Neural cell (in vitro differentiated cells): ENCODE measurements around the gene GALNT15. TPM values are rescaled to one million over a fixed set of nuclear protein-coding genes. Genes with fewer than 3 reads are reported as not detected.

Experiments used
- H2AFZ ChIP-seq: fragments of 200-600, 300-800 bp; sonication (generic), shearing (Covaris generic); 2 replicates; pipeline ENCODE4 v1.6.0; 2014; ENCODE audit warnings: low read depth, mild to moderate bottlenecking, antibody characterized with exemption, low read length, moderate library complexity
- H3F3A ChIP-seq: fragments of 200-600 bp; shearing (Covaris generic); 2 replicates; pipeline ENCODE4 v1.6.1; 2016; ENCODE audit warnings: mild to moderate bottlenecking, moderate library complexity, mixed read lengths, antibody characterized with exemption, low read length; ENCODE audit not compliant: insufficient read depth, poor library complexity, severe bottlenecking
- H3K27ac ChIP-seq: fragments of 200-600, 300-800 bp; sonication (generic), shearing (Covaris generic); 2 replicates; pipeline ENCODE4 v1.5.1; 2014; ENCODE audit warnings: mild to moderate bottlenecking, low read length, moderate library complexity
- H3K27me3 ChIP-seq: fragments of 300-800, 200-600 bp; sonication (generic), shearing (Covaris generic); 2 replicates; pipeline ENCODE4 v1.6.0; 2014; ENCODE audit warnings: mild to moderate bottlenecking, low read depth, low read length, moderate library complexity; ENCODE audit not compliant: insufficient read depth
- H3K36me3 ChIP-seq: fragments of 300-800, 200-600 bp; sonication (generic), shearing (Covaris generic); 2 replicates; pipeline ENCODE4 v1.5.1; 2014; ENCODE audit warnings: mild to moderate bottlenecking, antibody characterized with exemption, low read length, moderate library complexity; ENCODE audit not compliant: insufficient read depth
- H3K4me2 ChIP-seq: fragments of 300-800, 200-600 bp; sonication (generic), shearing (Covaris generic); 2 replicates; pipeline ENCODE4 v1.6.0; 2014; ENCODE audit warnings: mild to moderate bottlenecking, low read length
- H3K4me3 ChIP-seq: fragments of 300-800, 200-600 bp; sonication (generic), shearing (Covaris generic); 2 replicates; pipeline ENCODE4 v1.5.1; 2014; ENCODE audit warnings: mild to moderate bottlenecking, low read length, moderate library complexity
- H3K79me2 ChIP-seq: fragments of 200-600 bp; shearing (Covaris generic); replicated peaks from 2 replicates; pipeline ENCODE4 v1.6.0; 2014; ENCODE audit warnings: mild to moderate bottlenecking, low read length, moderate library complexity; ENCODE audit not compliant: insufficient read depth
- H3K9ac ChIP-seq: fragments of 300-800, 200-600 bp; sonication (generic), shearing (Covaris generic); 2 replicates; pipeline ENCODE4 v1.6.1; 2016; ENCODE audit warnings: mild to moderate bottlenecking, low read length, mixed read lengths
- H3K9me2 ChIP-seq: fragments of 200-600 bp; shearing (Covaris generic); 2 replicates; pipeline ENCODE4 v1.6.1; 2016; ENCODE audit warnings: mild to moderate bottlenecking, low read length, mixed read lengths; ENCODE audit not compliant: insufficient read depth
- H3K9me3 ChIP-seq: fragments of 200-600, 300-800 bp; sonication (generic), shearing (Covaris generic); 2 replicates; pipeline ENCODE4 v1.6.1; 2016; ENCODE audit warnings: mild to moderate bottlenecking, mixed run types, low read length, moderate library complexity, mixed read lengths
- H4K20me1 ChIP-seq: fragments of 200-600 bp; shearing (Covaris generic); 2 replicates; pipeline ENCODE4 v1.6.1; 2016; ENCODE audit warnings: mild to moderate bottlenecking, mixed run types; ENCODE audit not compliant: insufficient read depth
- CTCF ChIP-seq: fragments of 450-650 bp; IDR thresholded peaks from 2 replicates; pipeline ENCODE4 v1.5.1; 2014; ENCODE audit warnings: antibody characterized with exemption, mild to moderate bottlenecking, moderate library complexity; ENCODE audit not compliant: poor library complexity, severe bottlenecking
- EP300 ChIP-seq: fragments of 450-650 bp; conservative IDR thresholded peaks from 2 replicates; pipeline ENCODE4 v1.6.1; 2014; ENCODE audit warnings: antibody characterized with exemption, mild to moderate bottlenecking, moderate library complexity; ENCODE audit not compliant: poor library complexity, severe bottlenecking
- EZH2 ChIP-seq: fragments of 200-600, 300-800 bp; shearing (Covaris generic), sonication (generic); IDR thresholded peaks from 2 replicates; pipeline ENCODE4 v1.6.1; 2014; ENCODE audit warnings: antibody characterized with exemption, low read length, borderline replicate concordance, mild to moderate bottlenecking; ENCODE audit not compliant: insufficient read depth, poor library complexity, severe bottlenecking
- MXI1 ChIP-seq: fragments of 450-650 bp; conservative IDR thresholded peaks from 2 replicates; pipeline ENCODE4 v1.6.1; 2014; ENCODE audit warnings: antibody characterized with exemption, mild to moderate bottlenecking; ENCODE audit not compliant: poor library complexity, severe bottlenecking
- POLR2AphosphoS5 ChIP-seq: IDR thresholded peaks from 2 replicates; pipeline ENCODE4 v1.6.1; 2012
- RAD21 ChIP-seq: fragments of 450-650 bp; conservative IDR thresholded peaks from 2 replicates; pipeline ENCODE4 v1.6.1; 2014; ENCODE audit warnings: antibody characterized with exemption, mild to moderate bottlenecking, moderate library complexity
- SMC3 ChIP-seq: fragments of 450-650 bp; conservative IDR thresholded peaks from 2 replicates; pipeline ENCODE4 v1.6.1; 2014; ENCODE audit warnings: antibody characterized with exemption, mild to moderate bottlenecking, moderate library complexity; ENCODE audit not compliant: poor library complexity
- TAF1 ChIP-seq: IDR thresholded peaks from 2 replicates; pipeline ENCODE4 v1.6.1; 2012; ENCODE audit warnings: low read depth
- polyA plus RNA-seq: library from polyadenylated mRNA; depleted of rRNA; stranded (reverse); fragments of >200 nt; gene quantifications from 2 replicates; pipeline ENCODE4 v1.2.3, GENCODE V29; 2014
- TF ChIP-seq, protein P1 (sequence below): IDR thresholded peaks from 2 replicates; pipeline ENCODE4 v1.6.1; 2012; ENCODE audit warnings: borderline replicate concordance

GALNT15 gene
- polyA plus RNA-seq, 1 donor from 2014 or later, result 1.5 TPM

DNA sequence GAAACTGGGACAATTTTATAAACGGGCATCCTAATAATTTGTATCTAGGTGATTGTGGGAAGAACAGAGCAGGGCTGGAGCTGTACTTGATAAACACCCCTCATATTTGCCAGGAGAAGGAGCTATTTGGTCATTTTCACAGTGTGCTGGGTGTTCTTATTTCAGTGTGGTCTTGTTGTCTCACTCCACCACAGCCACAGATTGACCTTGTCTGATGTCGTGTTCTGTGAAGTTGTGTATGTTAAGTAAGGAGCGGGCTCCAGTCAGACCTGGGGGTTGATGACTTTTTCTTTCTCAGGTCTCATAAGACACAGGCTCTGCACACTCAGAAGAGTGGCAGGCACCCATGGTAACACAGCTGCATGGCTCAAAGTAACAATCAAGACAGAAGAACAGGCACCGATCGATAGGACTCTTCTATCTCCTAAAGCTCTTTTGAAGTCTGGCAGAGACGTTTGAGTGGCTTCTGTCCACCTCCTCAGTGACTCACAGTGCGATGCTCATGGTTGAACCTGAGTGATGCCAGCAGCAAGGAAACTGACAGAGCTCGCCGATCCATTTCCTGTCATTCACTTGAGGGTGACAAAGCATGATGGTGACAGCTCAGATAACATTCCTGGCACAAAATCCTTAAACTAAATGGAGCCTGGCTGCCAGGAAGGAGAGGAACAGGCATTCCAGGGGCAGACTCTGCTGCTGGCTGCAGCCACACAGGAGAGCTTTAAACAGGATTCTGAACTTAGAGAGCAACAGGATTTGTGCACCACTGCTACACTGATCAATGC lies 69.4 kb downstream of the GALNT15 start:
- no peak overlapping the region for H3K27ac ChIP-seq
- TF ChIP-seq SMC3, result no peak
- no peak for TF ChIP-seq EP300
- TF ChIP-seq, protein P1, sequence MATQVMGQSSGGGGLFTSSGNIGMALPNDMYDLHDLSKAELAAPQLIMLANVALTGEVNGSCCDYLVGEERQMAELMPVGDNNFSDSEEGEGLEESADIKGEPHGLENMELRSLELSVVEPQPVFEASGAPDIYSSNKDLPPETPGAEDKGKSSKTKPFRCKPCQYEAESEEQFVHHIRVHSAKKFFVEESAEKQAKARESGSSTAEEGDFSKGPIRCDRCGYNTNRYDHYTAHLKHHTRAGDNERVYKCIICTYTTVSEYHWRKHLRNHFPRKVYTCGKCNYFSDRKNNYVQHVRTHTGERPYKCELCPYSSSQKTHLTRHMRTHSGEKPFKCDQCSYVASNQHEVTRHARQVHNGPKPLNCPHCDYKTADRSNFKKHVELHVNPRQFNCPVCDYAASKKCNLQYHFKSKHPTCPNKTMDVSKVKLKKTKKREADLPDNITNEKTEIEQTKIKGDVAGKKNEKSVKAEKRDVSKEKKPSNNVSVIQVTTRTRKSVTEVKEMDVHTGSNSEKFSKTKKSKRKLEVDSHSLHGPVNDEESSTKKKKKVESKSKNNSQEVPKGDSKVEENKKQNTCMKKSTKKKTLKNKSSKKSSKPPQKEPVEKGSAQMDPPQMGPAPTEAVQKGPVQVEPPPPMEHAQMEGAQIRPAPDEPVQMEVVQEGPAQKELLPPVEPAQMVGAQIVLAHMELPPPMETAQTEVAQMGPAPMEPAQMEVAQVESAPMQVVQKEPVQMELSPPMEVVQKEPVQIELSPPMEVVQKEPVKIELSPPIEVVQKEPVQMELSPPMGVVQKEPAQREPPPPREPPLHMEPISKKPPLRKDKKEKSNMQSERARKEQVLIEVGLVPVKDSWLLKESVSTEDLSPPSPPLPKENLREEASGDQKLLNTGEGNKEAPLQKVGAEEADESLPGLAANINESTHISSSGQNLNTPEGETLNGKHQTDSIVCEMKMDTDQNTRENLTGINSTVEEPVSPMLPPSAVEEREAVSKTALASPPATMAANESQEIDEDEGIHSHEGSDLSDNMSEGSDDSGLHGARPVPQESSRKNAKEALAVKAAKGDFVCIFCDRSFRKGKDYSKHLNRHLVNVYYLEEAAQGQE, result no peak
- no peak for TF ChIP-seq POLR2AphosphoS5
- TF ChIP-seq MXI1, result no peak
- TF ChIP-seq RAD21, result no peak
- TF ChIP-seq EZH2, result no peak
- TF ChIP-seq TAF1, result no peak
- no peak for TF ChIP-seq CTCF
- no peaks in the 10 kb centered on the region for H3F3A ChIP-seq
- H3K9ac ChIP-seq, result no peak overlapping the region
- H4K20me1 ChIP-seq, result no peaks in the 10 kb centered on the region
- H3K36me3 ChIP-seq, result no peaks in the 10 kb centered on the region
- no peak overlapping the region for H2AFZ ChIP-seq
- H3K9me3 ChIP-seq, result no peaks in the 10 kb centered on the region
- no peak overlapping the region for H3K4me3 ChIP-seq
- H3K4me2 ChIP-seq, result no peak overlapping the region
- H3K9me2 ChIP-seq, result no peaks in the 10 kb centered on the region
- no peaks in the 10 kb centered on the region for H3K27me3 ChIP-seq
- no peaks in the 10 kb centered on the region for H3K79me2 ChIP-seq

DNA sequence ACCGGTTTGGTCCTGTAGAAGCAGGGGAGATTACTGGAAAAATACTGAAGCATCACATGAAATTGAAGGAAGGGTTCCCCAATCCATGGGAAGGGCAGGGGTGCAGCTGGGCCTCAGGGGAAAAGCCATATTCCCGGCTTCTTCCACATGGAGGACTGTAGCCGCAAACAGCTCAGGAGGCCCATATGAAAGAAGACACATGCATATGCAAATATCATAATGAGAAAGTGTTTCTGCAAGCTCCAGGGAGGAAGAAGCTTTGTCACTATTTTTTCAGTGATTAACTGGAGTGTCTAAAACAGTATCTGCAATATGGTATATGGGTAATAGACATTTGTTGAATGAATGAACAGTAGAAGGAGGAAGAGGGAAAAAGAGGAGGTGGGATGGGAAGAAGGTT lies 71.1 kb downstream of the GALNT15 start:
- no peak overlapping the region for H3K9ac ChIP-seq
- no peaks in the 10 kb centered on the region for H4K20me1 ChIP-seq
- H3K4me3 ChIP-seq, result no peak overlapping the region
- no peaks in the 10 kb centered on the region for H3K36me3 ChIP-seq
- no peaks in the 10 kb centered on the region for H3K79me2 ChIP-seq
- H2AFZ ChIP-seq, result no peak overlapping the region
- no peaks in the 10 kb centered on the region for H3K9me2 ChIP-seq
- no peak overlapping the region for H3K27ac ChIP-seq
- no peaks in the 10 kb centered on the region for H3F3A ChIP-seq
- H3K4me2 ChIP-seq, result no peak overlapping the region
- H3K27me3 ChIP-seq, result no peaks in the 10 kb centered on the region
- no peaks in the 10 kb centered on the region for H3K9me3 ChIP-seq
- TF ChIP-seq TAF1, result no peak
- TF ChIP-seq EZH2, result no peak
